ENCODE measurements around the gene SLC6A3. TPM values are rescaled to one million over a fixed set of nuclear protein-coding genes. Genes with fewer than 3 reads are reported as not detected.

Gene SLC6A3
- total and polyA plus RNA-seq, 2 donors (not counting 3 experiments of a cell fraction or from before 2014, with no cell fraction given): not detected

DNA sequence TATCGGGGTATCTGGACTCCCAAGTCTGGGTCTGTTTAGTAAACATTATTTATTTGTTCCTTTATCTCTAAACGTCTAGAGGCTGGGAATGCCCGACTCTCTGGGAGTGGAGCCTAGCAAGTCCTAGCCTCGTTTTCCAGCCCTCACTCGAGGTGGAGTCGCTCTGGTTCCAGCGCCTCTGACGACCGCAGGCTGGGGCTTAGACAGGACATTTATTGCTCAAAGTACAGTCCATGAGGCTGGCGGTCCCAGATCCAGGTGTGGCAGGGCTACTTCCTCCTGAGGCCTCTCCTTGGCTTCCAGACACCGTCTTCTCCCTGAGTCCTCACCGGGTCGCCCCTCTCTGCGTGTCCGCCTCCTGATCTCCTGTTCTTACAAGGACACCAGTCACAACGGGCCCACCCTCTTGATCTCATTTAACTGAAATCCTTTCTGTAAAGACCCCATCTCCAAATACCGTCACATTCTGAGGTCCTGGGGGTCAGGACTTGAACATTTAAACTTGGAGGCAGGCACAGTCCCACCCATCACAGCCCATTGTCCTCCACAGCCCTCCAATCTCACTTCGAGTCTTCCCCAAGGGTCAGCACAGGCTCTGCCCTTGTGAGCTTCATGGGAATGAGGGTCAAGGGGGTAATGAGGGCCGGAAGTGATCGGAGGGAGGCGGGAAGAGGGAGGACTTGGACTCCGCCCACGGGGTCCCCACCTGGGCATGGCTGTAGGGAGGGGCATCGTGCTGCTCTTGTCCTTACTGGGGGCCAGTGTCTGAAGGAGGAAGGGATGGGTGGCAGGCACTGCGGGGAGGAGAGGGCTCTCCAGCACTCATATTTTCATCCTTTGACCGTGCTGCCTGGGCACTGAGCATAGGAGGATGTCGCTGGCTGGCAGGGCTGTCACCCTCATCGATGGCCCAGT, 88.1 kb downstream of the SLC6A3 start:
- intact Hi-C loops (cut with micrococcal nuclease) (no loop called here), dilution Hi-C loops (cut with MboI; ENCODE audit: extremely low pct_ligation_motif_present, low sequenced_read_pairs) (no loop called here)
- BruUV-seq (replicated peaks): no TSS peak
- POLR2A ChIA-PET: no interaction called here
- Histone ChIP-seq H3K4me3 (replicated peaks in 1 of 3; ENCODE audit: insufficient read depth in 1 of 3, low read depth in 1 of 3, low read length in 3 of 3) (no peak overlapping the region), H3K9me1 (replicated peaks; ENCODE audit: control insufficient read depth, extremely low read depth, insufficient read depth, low read length) (no peaks in the 10 kb centered on the region), H3K9me3 (replicated peaks; ENCODE audit: control insufficient read depth, insufficient read depth, low read length) (no peaks in the 10 kb centered on the region), H3K79me2 (ENCODE audit: control insufficient read depth, insufficient read depth, low read length) (no peaks in the 10 kb centered on the region), H3K36me3 (ENCODE audit: control insufficient read depth in 2 of 2, extremely low read depth in 1 of 2, insufficient read depth in 2 of 2, low read length in 2 of 2) (no peaks in the 10 kb centered on the region), H3K9ac (replicated peaks; ENCODE audit: extremely low read depth, insufficient read depth, low read length) (no peak overlapping the region), H4K20me1 (replicated peaks; ENCODE audit: control insufficient read depth, extremely low read depth, insufficient read depth, low read length) (no peaks in the 10 kb centered on the region), H3K27me3 (ENCODE audit: control insufficient read depth in 2 of 2, insufficient read depth in 2 of 2, low read length in 2 of 2) (peaks cover 2 to 5% of the 10 kb centered on the region in 2 experiments), H3K4me2 (ENCODE audit: insufficient read depth, low read length) (no peak overlapping the region), H3K27ac (ENCODE audit: insufficient read depth, low read depth, low read length) (no peak overlapping the region), H3K4me1 (ENCODE audit: control insufficient read depth, extremely low read depth, insufficient read depth, low read length) (no peaks in the 10 kb centered on the region), H2AFZ (ENCODE audit: low read depth, low read length) (no peak overlapping the region)
- TF ChIP-seq JUN (IDR thresholded peaks at IDR 0.05; ENCODE audit: borderline replicate concordance, insufficient read depth, insufficient read length, low read depth): no peak
- TF ChIP-seq, protein P1, sequence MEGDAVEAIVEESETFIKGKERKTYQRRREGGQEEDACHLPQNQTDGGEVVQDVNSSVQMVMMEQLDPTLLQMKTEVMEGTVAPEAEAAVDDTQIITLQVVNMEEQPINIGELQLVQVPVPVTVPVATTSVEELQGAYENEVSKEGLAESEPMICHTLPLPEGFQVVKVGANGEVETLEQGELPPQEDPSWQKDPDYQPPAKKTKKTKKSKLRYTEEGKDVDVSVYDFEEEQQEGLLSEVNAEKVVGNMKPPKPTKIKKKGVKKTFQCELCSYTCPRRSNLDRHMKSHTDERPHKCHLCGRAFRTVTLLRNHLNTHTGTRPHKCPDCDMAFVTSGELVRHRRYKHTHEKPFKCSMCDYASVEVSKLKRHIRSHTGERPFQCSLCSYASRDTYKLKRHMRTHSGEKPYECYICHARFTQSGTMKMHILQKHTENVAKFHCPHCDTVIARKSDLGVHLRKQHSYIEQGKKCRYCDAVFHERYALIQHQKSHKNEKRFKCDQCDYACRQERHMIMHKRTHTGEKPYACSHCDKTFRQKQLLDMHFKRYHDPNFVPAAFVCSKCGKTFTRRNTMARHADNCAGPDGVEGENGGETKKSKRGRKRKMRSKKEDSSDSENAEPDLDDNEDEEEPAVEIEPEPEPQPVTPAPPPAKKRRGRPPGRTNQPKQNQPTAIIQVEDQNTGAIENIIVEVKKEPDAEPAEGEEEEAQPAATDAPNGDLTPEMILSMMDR (IDR thresholded peaks at IDR 0.05; ENCODE audit: extremely low read depth in 1 of 2, insufficient read depth in 1 of 2, low read depth in 1 of 2, low read length in 2 of 2): no peak
- no peak for TF ChIP-seq FOS (IDR thresholded peaks at IDR 0.05; ENCODE audit: borderline replicate concordance, insufficient read depth, low read length)
- TF ChIP-seq, protein P2, sequence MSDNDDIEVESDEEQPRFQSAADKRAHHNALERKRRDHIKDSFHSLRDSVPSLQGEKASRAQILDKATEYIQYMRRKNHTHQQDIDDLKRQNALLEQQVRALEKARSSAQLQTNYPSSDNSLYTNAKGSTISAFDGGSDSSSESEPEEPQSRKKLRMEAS (IDR thresholded peaks at IDR 0.05; ENCODE audit: insufficient read depth, insufficient read length): no peak
- no peak for TF ChIP-seq GATA2 (IDR thresholded peaks at IDR 0.05; ENCODE audit: insufficient read depth, insufficient read length, low read depth, low read length)
- TF ChIP-seq MYC (IDR thresholded peaks at IDR 0.05; ENCODE audit: low read depth, low read length): no peak
- no peak for TF ChIP-seq EZH2 (IDR thresholded peaks at IDR 0.05; ENCODE audit: borderline replicate concordance, low read depth, low read length, severe bottlenecking)
- no peak for TF ChIP-seq POLR2A (IDR thresholded peaks at IDR 0.05; ENCODE audit: low read depth, low read length)
- TF ChIP-seq POLR2AphosphoS5 (IDR thresholded peaks at IDR 0.05; ENCODE audit: insufficient read depth, low read depth, low read length): no peak
- FAIRE-seq: no peak
- CTCF ChIA-PET: no interaction called here
- DNase-seq (ENCODE audit: low read depth, low spot score): no peak
